Measurements from ENCODE around the gene WDFY2.

WDFY2 gene

DNA sequence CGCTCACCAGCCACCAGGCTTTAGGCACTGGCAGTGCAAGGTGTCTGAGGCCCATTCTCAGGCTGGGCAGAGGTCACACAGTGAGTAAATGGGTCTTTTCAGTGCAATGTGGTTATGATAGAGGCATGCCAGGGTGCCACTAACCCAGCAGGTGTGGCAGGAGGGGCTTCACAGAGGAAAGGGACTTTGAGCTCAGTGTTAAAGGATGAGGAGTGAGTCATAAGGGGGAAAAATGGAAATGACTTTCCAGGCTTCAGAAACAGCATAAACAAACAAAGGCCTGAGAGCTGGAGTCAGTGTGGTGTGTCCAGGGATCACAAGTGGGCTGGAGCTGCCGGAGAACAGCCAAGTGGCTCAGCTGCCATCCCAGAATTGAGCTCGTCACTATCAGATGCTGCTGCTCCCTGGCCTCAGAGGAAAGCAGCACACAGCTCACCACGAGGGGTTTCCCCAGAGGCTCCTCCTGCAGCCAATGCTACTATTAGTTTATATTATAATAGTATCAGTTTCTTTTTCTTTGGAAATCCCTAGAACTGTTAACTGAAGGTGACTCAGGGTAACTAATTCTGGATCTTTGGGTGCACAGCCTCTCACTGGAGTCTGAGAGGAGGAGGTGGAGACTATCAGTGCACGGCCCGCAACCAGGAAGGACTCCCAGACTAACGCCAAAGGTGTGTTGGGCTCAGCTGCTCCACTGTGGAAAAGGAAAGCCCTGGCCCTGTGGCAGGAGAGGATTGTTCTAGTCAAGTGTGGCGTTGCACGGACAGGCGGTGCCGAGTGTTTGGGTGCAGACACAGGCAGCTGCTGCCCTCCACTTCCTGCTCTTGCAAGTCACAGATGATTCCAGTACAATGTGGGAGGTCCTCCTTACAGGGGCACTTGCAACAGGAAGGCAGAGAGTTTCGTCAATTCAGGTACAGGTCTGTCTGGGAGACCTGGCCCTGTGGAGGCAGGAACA is 180.2 kb downstream of the WDFY2 start:
- Mint-ChIP-seq H3K9me3 (no peaks in the 10 kb centered on the region), H3K4me1 (peaks cover 33% of the 10 kb centered on the region), H3K36me3 (peaks cover 8% of the 10 kb centered on the region), H3K4me3 (peak overlapping the region; percentile 89), H3K27me3 (no peaks in the 10 kb centered on the region), H3K27ac (peak overlapping the region; percentile 94)

DNA sequence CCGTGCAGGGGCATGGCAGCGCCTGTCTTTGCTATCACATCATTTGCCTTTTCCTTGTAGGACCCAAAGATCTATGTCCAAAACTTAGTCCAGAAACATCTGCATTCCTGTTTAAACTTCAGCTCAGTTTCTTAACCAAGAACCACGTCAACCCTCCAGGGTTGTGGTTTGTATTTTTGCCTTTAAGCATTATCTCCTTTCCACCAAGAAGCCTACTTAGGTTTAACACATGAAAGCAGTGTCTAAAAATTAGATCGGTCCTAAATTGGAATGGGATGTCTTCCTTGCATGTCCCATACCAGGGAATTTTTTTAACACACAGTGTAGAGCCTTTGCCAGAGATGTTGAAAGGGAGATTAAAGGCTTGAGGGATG is 180.9 kb downstream of the WDFY2 start:
- Mint-ChIP-seq H3K4me1 (peaks cover 33% of the 10 kb centered on the region), H3K9me3 (no peaks in the 10 kb centered on the region), H3K4me3 (peak overlapping the region; percentile 89), H3K36me3 (peaks cover 4% of the 10 kb centered on the region), H3K27ac (peak overlapping the region; percentile 94), H3K27me3 (no peaks in the 10 kb centered on the region)

DNA sequence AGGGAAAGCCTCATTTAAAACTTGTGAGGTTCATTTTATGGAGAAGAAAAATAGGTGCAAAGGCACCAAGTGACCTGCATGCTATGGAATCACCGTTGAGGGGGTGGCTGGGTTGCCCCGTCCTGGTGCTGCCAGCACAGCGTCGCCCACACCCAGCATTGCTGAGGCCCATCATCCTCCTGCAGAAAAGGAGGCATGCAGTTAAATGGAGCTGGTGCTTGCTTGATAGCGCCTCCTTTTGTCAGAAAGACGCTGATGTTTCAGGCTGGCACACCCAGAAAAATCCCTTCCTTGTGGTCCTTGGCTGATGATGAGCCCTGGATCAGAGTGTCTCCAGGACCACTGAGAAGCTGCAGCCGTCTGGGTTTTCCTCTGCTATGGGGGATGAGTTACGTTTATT is 182.8 kb downstream of the WDFY2 start:
- H3K27ac Mint-ChIP-seq, result no peak overlapping the region
- H3K36me3 Mint-ChIP-seq, result no peaks in the 10 kb centered on the region
- no peak overlapping the region for H3K4me3 Mint-ChIP-seq

GRCh38 chr13:51768378-51768921 is 184.2 kb downstream of the WDFY2 start:
- H3K9me3 Mint-ChIP-seq, result no peaks in the 10 kb centered on the region
- H3K27ac Mint-ChIP-seq, result peak overlapping the region; percentile 12
- H3K4me3 Mint-ChIP-seq, result no peak overlapping the region
- no peaks in the 10 kb centered on the region for H3K36me3 Mint-ChIP-seq
- H3K4me1 Mint-ChIP-seq, result peaks cover 23% of the 10 kb centered on the region
- H3K27me3 Mint-ChIP-seq, result no peaks in the 10 kb centered on the region

More for the DNA sequence above, 182.8 kb downstream of the WDFY2 start:
- Mint-ChIP-seq H3K4me1 (peaks cover 33% of the 10 kb centered on the region), H3K9me3 (no peaks in the 10 kb centered on the region), H3K27me3 (no peaks in the 10 kb centered on the region)

- Mint-ChIP-seq H3K4me3 (no peak overlapping the region), H3K27ac (no peak overlapping the region), H3K27me3 (no peaks in the 10 kb centered on the region), H3K9me3 (no peaks in the 10 kb centered on the region), H3K4me1 (peaks cover 18% of the 10 kb centered on the region), H3K36me3 (no peaks in the 10 kb centered on the region)
These were observed 184.7 kb downstream of the WDFY2 start for GRCh38 chr13:51768976-51769375.

DNA sequence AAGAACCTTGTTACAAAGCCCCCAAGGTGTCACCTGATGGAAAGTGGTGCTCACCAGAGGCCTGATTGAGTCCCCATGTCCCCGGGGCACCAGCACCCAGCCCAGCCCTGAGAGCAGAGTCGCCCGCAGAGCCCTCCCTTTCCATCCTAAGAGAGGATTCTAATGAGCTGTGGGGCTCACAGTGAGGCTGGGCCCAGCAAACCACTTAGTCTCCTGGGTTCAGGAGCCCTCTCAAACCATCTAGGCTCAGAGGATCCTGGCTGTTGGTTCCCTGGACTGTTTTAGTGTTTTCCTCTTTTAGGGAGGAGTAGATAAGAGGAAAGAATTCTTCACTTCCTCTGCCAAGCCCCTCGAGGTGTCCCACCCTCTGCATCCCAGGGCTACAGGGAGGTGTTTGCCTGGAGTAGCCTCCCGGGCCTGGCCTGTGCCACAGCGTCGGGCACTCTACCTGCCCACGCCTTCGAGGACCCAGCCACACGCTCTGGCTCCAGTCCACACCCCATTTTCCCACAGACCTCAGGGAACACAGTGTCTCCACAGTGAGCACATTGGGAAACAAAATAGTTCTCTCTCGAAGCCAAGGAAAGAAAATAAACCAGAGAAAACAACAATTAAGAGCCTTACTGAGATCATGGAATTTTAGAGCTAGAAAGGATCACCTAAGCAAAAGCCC is 185.3 kb downstream of the WDFY2 start:
- H3K36me3 Mint-ChIP-seq, result no peaks in the 10 kb centered on the region
- H3K4me1 Mint-ChIP-seq, result peaks cover 12% of the 10 kb centered on the region
- H3K27ac Mint-ChIP-seq, result no peak overlapping the region
- H3K4me3 Mint-ChIP-seq, result no peak overlapping the region
- no peaks in the 10 kb centered on the region for H3K27me3 Mint-ChIP-seq
- no peaks in the 10 kb centered on the region for H3K9me3 Mint-ChIP-seq

DNA sequence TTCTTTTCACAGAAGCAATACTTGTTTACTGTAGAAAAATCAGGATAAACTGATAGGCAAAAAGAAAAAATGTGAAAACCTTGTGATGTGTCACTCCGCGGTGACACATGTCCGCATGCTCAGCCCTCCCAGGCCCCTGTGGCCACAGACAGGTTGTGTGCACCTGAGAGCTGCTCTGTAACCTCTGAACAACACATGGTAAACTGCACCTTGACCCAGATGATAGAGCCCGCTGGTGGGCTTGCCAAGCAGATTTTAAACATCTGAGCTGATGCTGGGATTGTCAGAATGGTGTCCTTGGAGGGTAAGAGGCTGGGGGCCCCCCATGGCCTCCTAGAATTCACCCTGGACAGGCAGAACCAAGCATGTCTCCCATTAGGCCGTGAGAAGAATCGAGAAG is 185.9 kb downstream of the WDFY2 start:
- Mint-ChIP-seq H3K27ac (no peak overlapping the region), H3K36me3 (no peaks in the 10 kb centered on the region), H3K27me3 (no peaks in the 10 kb centered on the region), H3K4me1 (peaks cover 6% of the 10 kb centered on the region), H3K4me3 (no peak overlapping the region), H3K9me3 (no peaks in the 10 kb centered on the region)

DNA sequence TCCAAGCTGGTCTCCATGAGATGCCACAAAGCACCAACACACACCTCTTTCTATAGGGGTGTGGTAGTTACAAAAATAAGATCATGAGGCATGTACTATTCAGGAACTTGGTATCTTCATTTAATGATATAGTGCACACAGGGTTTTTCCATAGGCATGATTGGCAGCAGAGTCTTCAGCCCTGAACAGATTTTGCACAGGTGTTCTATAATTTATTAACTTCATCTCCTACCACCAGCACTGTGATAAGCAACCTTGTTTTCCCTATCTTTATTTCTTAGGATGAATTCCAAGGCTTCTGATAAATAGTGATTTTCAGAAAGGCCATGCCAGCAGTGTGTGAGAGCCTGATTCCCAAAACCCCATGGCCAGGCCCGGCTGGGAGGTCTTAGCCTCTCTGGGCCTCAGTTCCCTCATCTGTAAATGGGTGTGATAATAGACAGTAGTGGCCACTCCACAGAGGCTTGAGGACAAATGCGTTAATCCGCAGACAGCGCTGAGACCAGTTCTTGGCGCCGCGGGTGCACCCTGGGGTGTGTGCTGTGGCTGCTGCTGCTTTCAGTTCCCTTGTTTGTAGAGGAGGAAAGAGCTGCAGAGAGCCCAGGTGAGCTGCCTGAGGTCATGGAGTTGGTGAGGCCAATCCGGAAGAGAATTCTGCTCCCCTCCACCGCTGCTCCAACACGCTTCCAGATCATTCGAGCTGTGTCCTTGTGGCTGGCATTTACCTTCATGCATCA is 186.6 kb downstream of the WDFY2 start:
- Mint-ChIP-seq H3K36me3 (no peaks in the 10 kb centered on the region), H3K4me3 (no peak overlapping the region), H3K27ac (peak overlapping the region; percentile 23)

DNA sequence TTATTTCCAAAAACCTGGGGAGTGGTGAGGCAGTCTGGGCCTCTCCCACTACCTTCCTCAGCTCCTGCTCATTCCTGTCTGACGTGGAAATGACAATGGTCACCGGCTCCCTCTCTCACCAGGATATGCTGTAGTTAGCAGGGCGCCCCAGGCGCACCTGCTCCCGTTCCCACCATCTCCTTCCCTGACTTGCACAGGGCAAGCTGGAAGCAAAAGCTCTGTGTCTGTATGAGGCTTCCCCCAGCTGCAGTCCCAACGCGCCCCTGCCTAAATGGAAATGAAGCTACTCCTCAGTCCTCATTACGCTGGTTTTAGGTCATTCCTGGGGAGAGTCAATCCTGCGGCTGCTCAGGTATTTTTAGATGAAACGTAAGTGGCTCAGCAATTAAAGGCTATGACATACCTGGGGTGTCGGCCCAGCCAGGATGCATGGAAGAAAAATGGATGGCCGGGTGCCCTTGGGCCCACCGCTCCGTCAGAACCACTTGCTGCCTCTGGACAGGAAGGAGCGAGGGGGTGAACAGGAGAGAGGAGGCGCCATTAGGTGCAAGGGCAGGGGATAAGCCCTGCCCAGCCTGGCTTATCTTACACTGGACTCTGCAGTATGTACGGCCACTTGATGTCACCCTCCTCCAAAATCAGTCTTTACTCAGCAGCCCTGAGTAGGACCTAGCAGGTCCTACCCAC is 187.3 kb downstream of the WDFY2 start:
- H3K9me3 Mint-ChIP-seq, result no peaks in the 10 kb centered on the region
- H3K36me3 Mint-ChIP-seq, result no peaks in the 10 kb centered on the region
- no peak overlapping the region for H3K27ac Mint-ChIP-seq
- H3K4me1 Mint-ChIP-seq, result no peaks in the 10 kb centered on the region
- no peak overlapping the region for H3K4me3 Mint-ChIP-seq
- H3K27me3 Mint-ChIP-seq, result no peaks in the 10 kb centered on the region

More for the DNA sequence above, 186.6 kb downstream of the WDFY2 start:
- no peaks in the 10 kb centered on the region for H3K9me3 Mint-ChIP-seq
- H3K4me1 Mint-ChIP-seq, result no peaks in the 10 kb centered on the region
- no peaks in the 10 kb centered on the region for H3K27me3 Mint-ChIP-seq

DNA sequence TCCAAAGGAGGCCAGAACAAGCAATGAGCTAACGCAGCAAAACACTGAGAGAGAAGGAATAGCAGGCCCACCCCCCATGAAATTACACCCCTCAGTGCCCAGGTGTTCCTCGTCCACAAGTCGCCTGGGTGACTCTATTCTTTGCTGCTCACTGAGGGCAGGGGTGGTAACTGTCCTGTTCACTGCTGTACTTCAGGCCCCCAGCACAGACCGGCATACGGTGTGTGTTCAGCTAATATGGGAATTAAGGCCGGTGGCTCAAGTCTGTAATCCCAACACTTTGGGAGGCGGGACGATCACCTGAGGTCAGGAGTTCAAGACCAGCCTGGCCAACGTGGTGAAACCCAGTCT is 187.8 kb downstream of the WDFY2 start:
- H3K4me3 Mint-ChIP-seq, result no peak overlapping the region
- no peaks in the 10 kb centered on the region for H3K27me3 Mint-ChIP-seq
- no peaks in the 10 kb centered on the region for H3K36me3 Mint-ChIP-seq
- no peak overlapping the region for H3K27ac Mint-ChIP-seq
- no peaks in the 10 kb centered on the region for H3K4me1 Mint-ChIP-seq
- H3K9me3 Mint-ChIP-seq, result no peaks in the 10 kb centered on the region

- Mint-ChIP-seq H3K9me3 (no peaks in the 10 kb centered on the region), H3K4me1 (no peaks in the 10 kb centered on the region), H3K27me3 (no peaks in the 10 kb centered on the region), H3K4me3 (no peak overlapping the region), H3K27ac (no peak overlapping the region), H3K36me3 (no peaks in the 10 kb centered on the region)
These were observed 188.5 kb downstream of the WDFY2 start for GRCh38 chr13:51772781-51773180.

DNA sequence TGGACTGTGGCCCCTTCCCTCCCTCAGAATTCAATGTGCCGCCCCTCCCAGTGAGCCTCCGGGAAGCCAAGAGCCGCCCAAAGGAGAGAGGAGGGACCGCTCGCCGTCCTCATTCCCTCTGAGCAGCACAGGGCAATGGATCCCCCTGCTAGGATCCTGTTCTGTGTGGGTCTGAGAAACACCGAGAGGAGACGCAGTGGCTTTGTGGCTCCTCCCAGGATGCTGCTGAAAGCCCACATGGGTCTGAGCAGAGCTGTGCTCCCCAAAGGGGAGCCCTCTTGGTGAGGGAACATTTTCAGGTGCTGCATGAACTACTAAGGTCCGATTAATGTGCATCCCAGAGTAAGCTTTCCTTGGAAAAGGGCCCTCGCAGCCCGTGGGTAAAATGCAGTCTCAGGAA is 189.3 kb downstream of the WDFY2 start:
- Mint-ChIP-seq H3K36me3 (no peaks in the 10 kb centered on the region), H3K27ac (no peak overlapping the region), H3K27me3 (no peaks in the 10 kb centered on the region), H3K4me3 (no peak overlapping the region), H3K4me1 (no peaks in the 10 kb centered on the region), H3K9me3 (no peaks in the 10 kb centered on the region)

DNA sequence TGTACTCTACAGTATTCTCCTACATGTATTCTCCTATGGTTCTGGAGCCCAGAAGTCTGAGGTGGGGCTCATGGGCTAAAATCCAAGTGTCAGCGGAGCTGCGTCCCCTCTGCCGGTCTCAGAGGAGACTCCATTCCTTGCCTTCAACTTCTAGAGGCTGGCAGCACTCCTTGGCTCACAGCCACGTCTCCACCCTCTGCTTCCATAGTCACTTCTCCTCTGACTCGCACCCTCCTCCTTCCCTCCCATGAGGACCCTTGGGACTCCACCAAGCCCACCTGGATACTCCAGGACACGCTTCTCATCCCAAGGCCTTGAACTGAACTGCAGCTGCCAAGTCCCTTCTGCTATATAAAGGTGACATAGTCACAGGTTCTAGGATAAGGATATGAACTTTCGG is 191.9 kb downstream of the WDFY2 start:
- no peak overlapping the region for H3K27ac Mint-ChIP-seq
- no peak overlapping the region for H3K4me3 Mint-ChIP-seq
- H3K27me3 Mint-ChIP-seq, result no peaks in the 10 kb centered on the region
- peaks cover 2% of the 10 kb centered on the region for H3K36me3 Mint-ChIP-seq
- H3K4me1 Mint-ChIP-seq, result no peaks in the 10 kb centered on the region
- no peaks in the 10 kb centered on the region for H3K9me3 Mint-ChIP-seq

DNA sequence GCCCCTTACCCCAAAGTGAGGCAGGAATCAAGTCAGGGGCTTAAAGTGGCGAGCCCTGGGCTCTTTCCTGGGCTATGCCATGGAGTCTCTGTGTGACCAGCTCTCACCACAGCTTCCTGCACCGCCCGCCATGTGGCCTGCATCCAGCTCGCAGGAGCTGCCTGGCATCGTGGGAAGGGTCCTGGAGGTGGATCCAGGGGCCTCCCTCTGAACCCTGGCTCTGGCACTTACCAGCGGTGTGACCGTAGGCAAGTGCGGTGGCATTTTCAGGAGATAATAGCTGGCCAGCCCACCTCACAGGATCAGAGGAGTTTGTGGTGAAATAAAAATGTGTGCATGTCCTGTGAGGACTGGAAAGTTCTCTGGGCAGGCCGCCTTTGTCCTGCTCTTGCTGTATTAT is 193.7 kb downstream of the WDFY2 start:
- H3K4me3 Mint-ChIP-seq, result no peak overlapping the region
- H3K27me3 Mint-ChIP-seq, result no peaks in the 10 kb centered on the region
- H3K9me3 Mint-ChIP-seq, result no peaks in the 10 kb centered on the region
- no peak overlapping the region for H3K27ac Mint-ChIP-seq
- H3K36me3 Mint-ChIP-seq, result peaks cover 6% of the 10 kb centered on the region
- no peaks in the 10 kb centered on the region for H3K4me1 Mint-ChIP-seq

- no peak overlapping the region for H3K4me3 Mint-ChIP-seq
- no peaks in the 10 kb centered on the region for H3K27me3 Mint-ChIP-seq
- no peaks in the 10 kb centered on the region for H3K9me3 Mint-ChIP-seq
- H3K4me1 Mint-ChIP-seq, result no peaks in the 10 kb centered on the region
- peaks cover 6% of the 10 kb centered on the region for H3K36me3 Mint-ChIP-seq
- H3K27ac Mint-ChIP-seq, result no peak overlapping the region
These were observed 194.1 kb downstream of the WDFY2 start for GRCh38 chr13:51778392-51778791.

All from activated naive CD4-positive, alpha-beta T cell treated with anti-CD3 and anti-CD28 coated beads, Interleukin-2, amount 50 U/mL, for 24 hours (primary cell).